Hepatocyte (in vitro differentiated cells): Measurements from ENCODE around the gene ELL.

Experiments
- CTCF ChIP-seq: fragments of 200-600 bp; sonication (generic); IDR thresholded peaks from 2 replicates; pipeline ENCODE4 v1.5.1; 2016; ENCODE audit warnings: antibody characterized with exemption, mild to moderate bottlenecking; ENCODE audit not compliant: poor library complexity
- EZH2 ChIP-seq: fragments of 200-600 bp; sonication (generic); IDR thresholded peaks from 2 replicates; pipeline ENCODE4 v1.6.1; 2016; ENCODE audit warnings: antibody characterized with exemption, mild to moderate bottlenecking, borderline replicate concordance
- EZH2phosphoT487 ChIP-seq: fragments of 200-600 bp; sonication (generic); IDR thresholded peaks from one replicate; pipeline ENCODE4 v1.6.1; 2018; ENCODE audit warnings: antibody characterized with exemption, mild to moderate bottlenecking, low read depth, moderate library complexity; ENCODE audit not compliant: unreplicated experiment, severe bottlenecking

- TF ChIP-seq CTCF = no peak
- no peak for TF ChIP-seq EZH2
- TF ChIP-seq EZH2phosphoT487 = no peak
Measured at GRCh38 chr19:18474366-18474887, 47.4 kb downstream of the ELL start.
